ENCODE data around the gene LIN7C. TPM values are rescaled to one million over a fixed set of nuclear protein-coding genes. Genes with fewer than 3 reads are reported as not detected.
"Not testable (repeated sequence)": the region's sequence is repeated elsewhere in the genome, so short reads cannot be mapped to it uniquely, and the experiment has no call there.

The LIN7C gene
- polyA plus RNA-seq, 4 donors: 19.4 to 30.9 (median 26.3) TPM

DNA sequence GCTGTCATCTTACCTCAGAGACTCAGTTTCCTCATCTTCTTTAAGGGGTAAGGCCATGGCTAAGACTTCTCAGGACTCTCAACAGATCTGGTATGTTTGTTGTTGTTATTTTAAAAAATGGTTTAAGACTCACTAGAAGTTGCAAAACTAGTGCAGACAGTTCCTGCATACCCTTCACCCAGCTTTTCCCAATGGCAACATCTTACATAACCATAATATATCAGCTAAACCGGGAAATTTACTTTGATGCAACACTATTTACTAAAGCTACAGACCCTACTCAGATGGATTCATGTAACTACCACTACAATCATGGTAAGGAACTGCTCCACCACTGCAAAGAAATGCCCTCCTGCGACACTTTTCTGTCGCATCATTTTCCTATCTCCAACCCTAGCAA lies 54.4 kb downstream of the LIN7C start:
- no peak for DNase-seq (ENCODE audit: low read depth in 4 of 4, low spot score in 3 of 4)

DNA sequence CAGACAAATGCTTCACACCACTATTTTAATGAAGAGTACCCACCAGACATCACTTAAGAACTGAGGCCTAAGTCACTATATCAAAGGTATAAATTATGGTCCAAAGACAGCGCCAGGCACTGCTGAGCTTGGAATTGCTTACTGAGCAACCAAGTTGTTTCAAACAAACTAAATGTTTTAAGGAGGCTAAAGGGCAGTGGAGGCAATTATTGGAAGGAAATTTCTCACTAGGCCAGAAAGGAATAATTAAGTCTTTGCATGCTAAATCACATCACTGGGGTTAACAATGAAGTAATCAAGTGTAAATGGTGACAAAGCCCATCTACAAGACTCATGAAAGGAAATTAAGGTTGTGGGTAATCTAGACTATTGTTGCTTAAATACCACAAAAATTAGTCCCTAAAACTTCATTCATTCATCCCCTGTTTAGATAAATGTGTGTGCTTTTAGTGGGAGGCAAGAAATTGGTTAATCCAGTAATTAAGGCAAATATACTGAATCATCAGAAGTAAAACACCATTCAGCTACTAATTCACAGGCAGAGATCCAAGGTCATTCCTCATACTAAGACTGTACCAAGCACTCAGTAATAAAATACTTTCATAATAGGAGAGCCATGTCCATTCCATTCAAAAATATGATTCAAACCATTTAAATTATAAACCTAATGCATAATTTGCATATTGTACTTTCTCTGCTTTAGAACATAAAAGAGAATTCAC lies 55.2 kb downstream of the LIN7C start:
- DNase-seq (ENCODE audit: low read depth in 4 of 4, low spot score in 3 of 4): no peak

DNA sequence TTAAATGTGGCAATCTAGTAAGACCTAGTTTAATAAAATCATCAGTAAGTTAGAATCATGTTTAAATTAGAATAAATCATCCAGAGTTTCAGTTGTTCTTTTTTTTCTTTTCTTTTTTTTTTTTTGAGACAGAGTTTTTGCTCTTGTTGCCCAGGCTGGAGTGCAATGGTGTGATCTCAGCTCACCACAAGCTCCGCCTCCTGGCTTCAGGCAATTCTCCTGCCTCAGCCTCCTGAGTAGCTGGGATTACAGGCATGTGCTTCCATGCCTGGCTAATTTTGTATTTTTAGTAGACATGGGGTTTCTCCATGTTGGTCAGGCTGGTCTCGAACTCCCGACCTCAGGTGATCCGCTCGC lies 58.4 kb downstream of the LIN7C start:
- DNase-seq (ENCODE audit: low read depth in 4 of 4, low spot score in 3 of 4): not testable (repeated sequence)

DNA sequence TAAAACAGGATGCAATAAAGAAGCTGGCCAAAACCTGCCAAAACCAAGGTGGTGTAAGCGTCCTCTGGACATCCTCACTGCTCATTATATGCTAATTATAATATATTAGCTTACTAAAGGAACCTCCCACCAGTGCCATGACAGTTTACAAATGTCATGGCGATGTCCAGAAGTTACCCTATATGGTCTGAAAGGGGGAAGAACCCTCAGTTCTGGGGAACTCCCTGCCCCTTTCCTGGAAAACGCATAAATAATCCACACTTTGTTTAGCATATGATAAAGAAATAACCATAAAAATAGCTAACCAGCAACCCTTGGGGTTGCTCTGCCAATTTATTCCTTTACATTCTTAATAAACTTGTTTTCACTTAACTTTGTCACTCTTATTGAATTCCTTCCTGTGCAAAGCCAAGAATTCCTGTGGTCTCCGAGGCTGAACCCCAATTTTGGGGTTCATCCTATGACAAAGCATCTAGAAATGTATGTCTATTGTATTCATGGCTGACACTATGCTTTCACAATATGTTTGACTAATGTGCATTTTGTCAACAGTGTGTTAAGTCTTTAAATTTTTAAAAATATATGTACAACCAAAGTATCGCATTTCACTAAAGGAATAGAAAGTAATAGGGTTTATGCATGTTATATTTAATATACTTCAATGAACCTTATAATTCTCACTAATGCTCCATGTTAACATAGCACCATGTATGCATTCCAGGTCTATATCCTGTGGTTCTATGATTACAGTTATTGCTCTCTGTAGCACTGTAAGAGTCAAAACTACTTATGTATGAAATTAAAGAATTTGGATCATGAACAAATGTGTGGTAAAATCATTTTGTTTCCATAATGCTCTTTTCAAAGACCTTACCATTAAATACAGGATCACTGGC lies 59.0 kb downstream of the LIN7C start:
- DNase-seq (ENCODE audit: low read depth in 4 of 4, low spot score in 3 of 4): no peak

DNA sequence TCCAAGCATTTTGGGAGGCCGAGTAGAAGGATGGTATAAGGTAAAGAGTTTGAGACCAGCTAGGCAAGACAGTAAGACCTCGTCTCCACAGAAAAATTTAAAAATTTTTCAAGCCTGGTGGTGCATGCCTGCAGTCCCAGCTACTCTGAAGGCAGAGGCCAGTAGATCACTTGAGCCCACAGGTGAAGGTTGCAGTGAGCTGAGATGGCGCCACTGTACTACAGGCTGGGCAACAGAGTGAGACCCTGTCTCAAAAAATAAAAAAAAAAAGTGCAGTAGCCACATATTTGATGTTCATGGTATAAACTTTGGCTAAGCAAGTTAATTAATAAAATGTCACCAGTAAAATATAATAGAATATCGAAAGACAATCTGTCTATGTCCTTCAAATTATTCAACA lies 60.9 kb downstream of the LIN7C start:
- DNase-seq (ENCODE audit: low read depth in 4 of 4, low spot score in 3 of 4): no peak

DNA sequence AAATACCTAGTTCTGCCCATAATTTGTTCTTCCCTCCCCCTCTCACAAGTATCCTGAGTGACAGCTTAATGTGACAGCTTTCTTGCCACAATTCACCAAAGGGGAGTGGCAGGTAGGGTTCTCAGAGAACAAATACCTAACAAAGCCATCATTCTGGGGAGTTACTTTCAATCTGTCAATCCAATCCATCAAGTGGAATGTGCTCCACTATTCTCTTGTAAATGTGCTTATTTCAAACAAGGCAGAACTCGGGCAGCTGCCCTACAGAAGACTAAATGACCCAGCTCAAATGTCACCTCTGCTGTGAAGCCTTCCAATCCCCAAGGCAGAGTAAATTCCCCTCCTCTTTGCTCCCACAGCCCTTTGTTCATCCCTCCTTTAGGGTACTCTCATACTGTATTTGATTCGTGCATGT lies 61.8 kb downstream of the LIN7C start:
- DNase-seq (ENCODE audit: low read depth in 4 of 4, low spot score in 3 of 4): no peak

Other genes starting within 250 kb of the LIN7C start
- 10 to 100 TPM; 22.2 to 31.7 (median 25.6) TPM for gene CCDC34, start 143.6 kb downstream of the LIN7C start, polyA plus RNA-seq (ENCODE audit: insufficient read length in 4 of 4)
- gene LGR4, start 34.0 kb downstream of the LIN7C start, polyA plus RNA-seq (ENCODE audit: insufficient read length in 4 of 4): 100 to 1,000 TPM in 3 of 4 donors, 10 to 100 TPM in 1; 45.8 to 159 (median 135) TPM
- gene BDNF, start 193.7 kb upstream of the LIN7C start, polyA plus RNA-seq (ENCODE audit: insufficient read length in 4 of 4): 1 to 10 TPM in 3 of 4 donors, under 1 TPM in 1; 0.16 to 1.5 (median 1.4) TPM